Mesenchymal stem cell (in vitro differentiated cells and primary cell): ENCODE measurements around the gene DMD.

ENCODE experiments used
- DNase-seq: peaks from one replicate; pipeline ENCODE4 v3.0.0-alpha.2; 2013
- H2AFZ ChIP-seq: one replicate; pipeline ENCODE4 v1.6.1; 2013; ENCODE audit warnings: low read depth, mild to moderate bottlenecking, control low read depth, inconsistent platforms, low read length, moderate library complexity
- H2AK5ac ChIP-seq: 2 replicates; pipeline ENCODE4 v1.6.1; 2013; ENCODE audit warnings: low read length, moderate library complexity, mild to moderate bottlenecking, inconsistent platforms; ENCODE audit not compliant: severe bottlenecking
- H2BK120ac ChIP-seq: one replicate; pipeline ENCODE4 v1.6.1; 2013; ENCODE audit warnings: low read depth, mild to moderate bottlenecking, inconsistent platforms, low read length, moderate library complexity
- H2BK12ac ChIP-seq, 2 experiments: one replicate each; pipeline ENCODE4 v1.6.1; 2013; ENCODE audit warnings: inconsistent platforms in 2 of 2, low read length in 2 of 2, mild to moderate bottlenecking in 2 of 2, moderate library complexity in 2 of 2, control low read depth in 1 of 2
- H2BK15ac ChIP-seq: one replicate; pipeline ENCODE4 v1.6.1; 2013; ENCODE audit warnings: mild to moderate bottlenecking, low read depth, inconsistent platforms; ENCODE audit not compliant: poor library complexity, severe bottlenecking
- H2BK5ac ChIP-seq: 2 replicates; pipeline ENCODE4 v1.6.1; 2013; ENCODE audit warnings: low read depth, mild to moderate bottlenecking, low read length, control low read depth, inconsistent platforms; ENCODE audit not compliant: poor library complexity, severe bottlenecking
- H3K14ac ChIP-seq, 2 experiments: one replicate each; pipeline ENCODE4 v1.6.1; 2013; ENCODE audit warnings: inconsistent platforms in 2 of 2, low read length in 2 of 2, control low read depth in 1 of 2, mild to moderate bottlenecking in 1 of 2, moderate library complexity in 1 of 2
- H3K18ac ChIP-seq, 2 experiments: one replicate each; pipeline ENCODE4 v1.6.1; 2013; ENCODE audit warnings: inconsistent platforms in 2 of 2, low read length in 2 of 2, control low read depth in 1 of 2, low read depth in 1 of 2, mild to moderate bottlenecking in 1 of 2
- H3K23ac ChIP-seq, 2 experiments: one replicate each; pipeline ENCODE4 v1.6.1; 2013; ENCODE audit warnings: inconsistent platforms in 2 of 2, low read length in 2 of 2, mild to moderate bottlenecking in 2 of 2, moderate library complexity in 2 of 2, control low read depth in 1 of 2
- H3K27ac ChIP-seq: 2 replicates; pipeline ENCODE4 v1.5.1; 2013; ENCODE audit warnings: mild to moderate bottlenecking, moderate library complexity, low read length, control low read depth, inconsistent platforms; ENCODE audit not compliant: poor library complexity, severe bottlenecking
- H3K27me3 ChIP-seq, 2 experiments: 2 replicates each; pipeline versions ENCODE4 v1.6.1 to v1.7.0; 2013; ENCODE audit warnings: low read length in 2 of 2, mild to moderate bottlenecking in 2 of 2, moderate library complexity in 2 of 2, control low read depth in 1 of 2, inconsistent platforms in 1 of 2; ENCODE audit not compliant: control insufficient read depth in 1 of 2, insufficient read depth in 1 of 2
- H3K36me3 ChIP-seq, 2 experiments: 2 replicates each; pipeline versions ENCODE4 v1.6.1 to v1.7.0; 2013; ENCODE audit warnings: low read length in 2 of 2, control low read depth in 1 of 2, inconsistent platforms in 1 of 2, low read depth in 1 of 2, mild to moderate bottlenecking in 1 of 2; ENCODE audit not compliant: insufficient read depth in 2 of 2, control insufficient read depth in 1 of 2
- H3K4ac ChIP-seq, 2 experiments: one replicate each; pipeline ENCODE4 v1.6.1; 2013; ENCODE audit warnings: inconsistent platforms in 2 of 2, low read length in 2 of 2, mild to moderate bottlenecking in 2 of 2, moderate library complexity in 2 of 2, control low read depth in 1 of 2, low read depth in 1 of 2
- H3K4me1 ChIP-seq: 2 replicates; pipeline ENCODE4 v1.6.1; 2013; ENCODE audit warnings: low read depth, low read length, control low read depth; ENCODE audit not compliant: control insufficient read depth, insufficient read depth
- H3K4me2 ChIP-seq: 2 replicates; pipeline ENCODE4 v1.6.1; 2013; ENCODE audit warnings: low read length, mild to moderate bottlenecking, inconsistent platforms; ENCODE audit not compliant: poor library complexity, severe bottlenecking
- H3K4me3 ChIP-seq, 2 experiments: 2 replicates each; pipeline versions ENCODE4 v1.5.1 to v1.7.0; 2013; ENCODE audit warnings: low read length in 2 of 2, mild to moderate bottlenecking in 2 of 2, control low read depth in 1 of 2, low read depth in 1 of 2; ENCODE audit not compliant: insufficient read depth in 1 of 2
- H3K79me1 ChIP-seq: replicated peaks from 2 replicates; pipeline ENCODE4 v1.6.1; 2013; ENCODE audit warnings: mild to moderate bottlenecking, control low read depth, low read length, inconsistent platforms; ENCODE audit not compliant: poor library complexity, severe bottlenecking
- H3K9ac ChIP-seq: 2 replicates; pipeline ENCODE4 v1.7.0; 2013; ENCODE audit warnings: mild to moderate bottlenecking, low read length, moderate library complexity
- H3K9me3 ChIP-seq: 2 replicates; pipeline ENCODE4 v1.7.0; 2013; ENCODE audit warnings: mild to moderate bottlenecking, low read length; ENCODE audit not compliant: control insufficient read depth
- H4K8ac ChIP-seq: one replicate; pipeline ENCODE4 v1.6.1; 2013; ENCODE audit warnings: inconsistent platforms, mild to moderate bottlenecking, low read length, moderate library complexity
- H4K91ac ChIP-seq: one replicate; pipeline ENCODE4 v1.6.1; 2013; ENCODE audit warnings: mild to moderate bottlenecking, low read length, inconsistent platforms
- WGBS: methylation state at CpG from one replicate; pipeline ENCODE4 v1.1.7; 2013; ENCODE audit warnings: mixed read lengths; 5-methylcytosine and 5-hydroxymethylcytosine counted together

Gene DMD

GRCh38 chrX:31705816-31706215, 1505.5 kb downstream of the DMD start:
- H3K9me3 ChIP-seq, result no peaks in the 10 kb centered on the region
- peaks cover 0 to 3% of the 10 kb centered on the region in 2 experiments for H3K27me3 ChIP-seq
- H3K27ac ChIP-seq, result no peak overlapping the region
- WGBS, result 87% methylated on average over 1 of the region's 1 CpG
- no peak overlapping the region for H3K14ac ChIP-seq
- H4K8ac ChIP-seq, result no peak overlapping the region
- H3K18ac ChIP-seq, result no peak overlapping the region
- no peaks in the 10 kb centered on the region for H3K4me1 ChIP-seq
- DNase-seq, result no peak
- no peak overlapping the region for H3K4me2 ChIP-seq
- H4K91ac ChIP-seq, result no peak overlapping the region
- H3K4me3 ChIP-seq, result no peak overlapping the region
- H3K79me1 ChIP-seq, result no peaks in the 10 kb centered on the region
- H2BK12ac ChIP-seq, result no peak overlapping the region
- H3K23ac ChIP-seq, result no peak overlapping the region
- no peak overlapping the region for H3K4ac ChIP-seq
- H2BK15ac ChIP-seq, result no peak overlapping the region
- H2AK5ac ChIP-seq, result no peak overlapping the region
- no peak overlapping the region for H2BK120ac ChIP-seq
- H2AFZ ChIP-seq, result no peak overlapping the region
- H2BK5ac ChIP-seq, result no peak overlapping the region
- H3K9ac ChIP-seq, result no peak overlapping the region
- H3K36me3 ChIP-seq, result no peaks in the 10 kb centered on the region

GRCh38 chrX:31704938-31705337, 1506.4 kb downstream of the DMD start:
- no peak overlapping the region for H2BK5ac ChIP-seq
- H3K4me3 ChIP-seq, result no peak overlapping the region
- H3K23ac ChIP-seq, result no peak overlapping the region
- H4K91ac ChIP-seq, result no peak overlapping the region
- peaks cover 0 to 3% of the 10 kb centered on the region in 2 experiments for H3K27me3 ChIP-seq
- H3K79me1 ChIP-seq, result no peaks in the 10 kb centered on the region
- H2AK5ac ChIP-seq, result no peak overlapping the region
- WGBS, result 91% methylated on average over 1 of the region's 2 CpGs
- H3K14ac ChIP-seq, result no peak overlapping the region
- DNase-seq, result no peak
- H3K36me3 ChIP-seq, result no peaks in the 10 kb centered on the region
- no peak overlapping the region for H3K18ac ChIP-seq
- H2BK15ac ChIP-seq, result no peak overlapping the region
- no peak overlapping the region for H2BK12ac ChIP-seq
- no peaks in the 10 kb centered on the region for H3K4me1 ChIP-seq
- no peak overlapping the region for H3K9ac ChIP-seq
- no peak overlapping the region for H3K4me2 ChIP-seq
- no peak overlapping the region for H2AFZ ChIP-seq
- no peak overlapping the region for H4K8ac ChIP-seq
- no peaks in the 10 kb centered on the region for H3K9me3 ChIP-seq
- no peak overlapping the region for H2BK120ac ChIP-seq
- no peak overlapping the region for H3K4ac ChIP-seq
- H3K27ac ChIP-seq, result no peak overlapping the region

GRCh38 chrX:31702222-31702621, 1509.1 kb downstream of the DMD start:
- no peak overlapping the region for H4K8ac ChIP-seq
- 78% methylated on average over 2 of the region's 2 CpGs for WGBS
- H3K9ac ChIP-seq, result no peak overlapping the region
- H3K27me3 ChIP-seq, result peaks cover 0 to 6% of the 10 kb centered on the region in 2 experiments
- no peak overlapping the region for H2BK120ac ChIP-seq
- no peak overlapping the region for H3K27ac ChIP-seq
- H3K18ac ChIP-seq, result no peak overlapping the region
- no peaks in the 10 kb centered on the region for H3K36me3 ChIP-seq
- no peak overlapping the region for H2BK12ac ChIP-seq
- no peak overlapping the region for H3K4ac ChIP-seq
- no peaks in the 10 kb centered on the region for H3K4me1 ChIP-seq
- no peak overlapping the region for H3K23ac ChIP-seq
- no peak overlapping the region for H3K14ac ChIP-seq
- no peak overlapping the region for H4K91ac ChIP-seq
- DNase-seq, result no peak
- H3K9me3 ChIP-seq, result no peaks in the 10 kb centered on the region
- H3K4me2 ChIP-seq, result no peak overlapping the region
- no peaks in the 10 kb centered on the region for H3K79me1 ChIP-seq
- H2BK5ac ChIP-seq, result no peak overlapping the region
- no peak overlapping the region for H2AFZ ChIP-seq
- no peak overlapping the region for H3K4me3 ChIP-seq
- no peak overlapping the region for H2BK15ac ChIP-seq
- H2AK5ac ChIP-seq, result no peak overlapping the region

- Histone ChIP-seq H3K9ac (no peak overlapping the region), H2BK15ac (no peak overlapping the region), H3K4me1 (no peaks in the 10 kb centered on the region), H3K27me3 (peaks cover 0 to 3% of the 10 kb centered on the region in 2 experiments), H2AFZ (no peak overlapping the region), H3K4me3 (no peak overlapping the region), H2AK5ac (no peak overlapping the region), H3K9me3 (peaks cover 11% of the 10 kb centered on the region), H3K4me2 (no peak overlapping the region), H4K8ac (no peak overlapping the region), H3K23ac (no peak overlapping the region), H3K27ac (no peak overlapping the region), H4K91ac (no peak overlapping the region), H2BK120ac (no peak overlapping the region), H3K14ac (no peak overlapping the region), H3K18ac (no peak overlapping the region), H2BK12ac (no peak overlapping the region), H2BK5ac (no peak overlapping the region), H3K4ac (no peak overlapping the region), H3K36me3 (no peaks in the 10 kb centered on the region), H3K79me1 (no peaks in the 10 kb centered on the region)
- 70% methylated on average over 3 of the region's 7 CpGs for WGBS
- no peak for DNase-seq
Measured at GRCh38 chrX:31697294-31697916, 1513.9 kb downstream of the DMD start.
